Activated CD8-positive, alpha-beta memory T cell treated with anti-CD3 and anti-CD28 coated beads, Interleukin-2, amount 50 U/mL, for 24 hours (primary cell): ENCODE results near the gene AMN.

ENCODE experiments used
- DNase-seq: peaks from one replicate; pipeline ENCODE4 v3.0.0-alpha.2; 2020; ENCODE audit errors: extremely low read depth

AMN gene

GRCh38 chr14:102965971-102966655, 43.6 kb downstream of the AMN start:
- no peak for DNase-seq

- DNase-seq: no peak
These were observed 44.4 kb downstream of the AMN start for GRCh38 chr14:102966681-102967505.

- no peak for DNase-seq
These were observed 45.0 kb downstream of the AMN start for GRCh38 chr14:102967506-102967795.

- no peak for DNase-seq
These were observed 45.8 kb downstream of the AMN start for GRCh38 chr14:102968306-102968705.

GRCh38 chr14:102969060-102969791, 46.8 kb downstream of the AMN start:
- DNase-seq: no peak

GRCh38 chr14:102969901-102970300, 47.4 kb downstream of the AMN start:
- no peak for DNase-seq

GRCh38 chr14:102970496-102970895, 48.0 kb downstream of the AMN start:
- no peak for DNase-seq

- no peak for DNase-seq
These were observed 48.9 kb downstream of the AMN start for GRCh38 chr14:102971314-102971713.

GRCh38 chr14:102971836-102972606, 49.6 kb downstream of the AMN start:
- no peak for DNase-seq

GRCh38 chr14:102973706-102974285, 51.3 kb downstream of the AMN start:
- DNase-seq: no peak

- no peak for DNase-seq
These were observed 53.2 kb downstream of the AMN start for GRCh38 chr14:102975662-102976061.

GRCh38 chr14:102977475-102977874, 55.0 kb downstream of the AMN start:
- no peak for DNase-seq

- DNase-seq: no peak
These were observed 56.9 kb downstream of the AMN start for GRCh38 chr14:102979406-102979805.

GRCh38 chr14:102980409-102980810, 57.9 kb downstream of the AMN start:
- no peak for DNase-seq
